OCI-LY1 (cell line): ENCODE results near the gene RTL10.
A peak's percentile ranks its signal among the peaks of the same experiment; 100 is the strongest.

Experiments
- H2AFZ ChIP-seq: fragments of 200-600 bp; sonication (generic), shearing (Covaris generic); 2 replicates; pipeline ENCODE4 v1.6.0; 2014; ENCODE audit warnings: antibody characterized with exemption, mild to moderate bottlenecking, low read length
- H3F3A ChIP-seq: fragments of 200-600 bp; sonication (generic), shearing (Covaris generic); 2 replicates; pipeline ENCODE4 v1.6.0; 2014; ENCODE audit warnings: mild to moderate bottlenecking, antibody characterized with exemption, low read length, moderate library complexity; ENCODE audit not compliant: insufficient read depth
- H3K27ac ChIP-seq: fragments of 200-600 bp; sonication (generic); 2 replicates; pipeline ENCODE4 v1.5.1; 2014; ENCODE audit warnings: low read length, mixed run types, mild to moderate bottlenecking, low read depth; ENCODE audit not compliant: poor library complexity, severe bottlenecking
- H3K27me3 ChIP-seq: fragments of 200-600 bp; sonication (generic); 2 replicates; pipeline ENCODE4 v1.6.0; 2014; ENCODE audit warnings: antibody characterized with exemption, mild to moderate bottlenecking, low read length, moderate library complexity; ENCODE audit not compliant: insufficient read depth
- H3K36me3 ChIP-seq: fragments of 200-600 bp; sonication (generic); 2 replicates; pipeline ENCODE4 v1.6.1; 2014; ENCODE audit warnings: mild to moderate bottlenecking, antibody characterized with exemption, low read length, moderate library complexity, mixed read lengths; ENCODE audit not compliant: insufficient read depth
- H3K4me1 ChIP-seq: fragments of 200-600 bp; sonication (generic); 2 replicates; pipeline ENCODE4 v1.5.1; 2014; ENCODE audit warnings: mild to moderate bottlenecking, low read length, moderate library complexity; ENCODE audit not compliant: insufficient read depth, severe bottlenecking
- H3K4me2 ChIP-seq: fragments of 200-600 bp; sonication (generic), shearing (Covaris generic); 2 replicates; pipeline ENCODE4 v1.6.1; 2014; ENCODE audit warnings: low read length
- H3K4me3 ChIP-seq: fragments of 200-600 bp; sonication (generic); 2 replicates; pipeline ENCODE4 v1.5.1; 2014; ENCODE audit warnings: low read length, low read depth, mild to moderate bottlenecking, mixed read lengths; ENCODE audit not compliant: poor library complexity, severe bottlenecking
- H3K79me2 ChIP-seq: fragments of 200-600 bp; shearing (Covaris generic); 2 replicates; pipeline ENCODE4 v1.6.1; 2016; ENCODE audit warnings: mixed run types, low read length, mixed read lengths; ENCODE audit not compliant: insufficient read depth
- H3K9ac ChIP-seq: fragments of 200-600 bp; sonication (generic), shearing (Covaris generic); 2 replicates; pipeline ENCODE4 v1.6.1; 2014; ENCODE audit warnings: mild to moderate bottlenecking, low read length, mixed read lengths
- H3K9me2 ChIP-seq: fragments of 200-600 bp; sonication (generic), shearing (Covaris generic); 2 replicates; pipeline ENCODE4 v1.6.1; 2014; ENCODE audit warnings: low read depth, mild to moderate bottlenecking, low read length, mixed read lengths
- H3K9me3 ChIP-seq: fragments of 200-600 bp; shearing (Covaris generic); 2 replicates; pipeline ENCODE4 v1.6.1; 2014; ENCODE audit warnings: low read length, mixed read lengths
- H4K20me1 ChIP-seq: fragments of 200-600 bp; sonication (generic), shearing (Covaris generic); 2 replicates; pipeline ENCODE4 v1.6.0; 2016; ENCODE audit warnings: mild to moderate bottlenecking, low read length; ENCODE audit not compliant: insufficient read depth
- EZH2 ChIP-seq: fragments of 200-600 bp; sonication (generic), shearing (Covaris generic); IDR thresholded peaks from 2 replicates; pipeline ENCODE4 v1.8.0; 2017; ENCODE audit warnings: borderline replicate concordance, mixed run types, mild to moderate bottlenecking, antibody characterized with exemption, low read length, moderate library complexity, mixed read lengths
- TF ChIP-seq, protein P1 (sequence below): fragments of 200-600 bp; sonication (generic), shearing (Covaris generic); IDR thresholded peaks from 2 replicates; pipeline ENCODE4 v1.5.1; 2017; ENCODE audit warnings: mild to moderate bottlenecking, antibody characterized with exemption, low read length, moderate library complexity, mixed read lengths

The RTL10 gene

DNA sequence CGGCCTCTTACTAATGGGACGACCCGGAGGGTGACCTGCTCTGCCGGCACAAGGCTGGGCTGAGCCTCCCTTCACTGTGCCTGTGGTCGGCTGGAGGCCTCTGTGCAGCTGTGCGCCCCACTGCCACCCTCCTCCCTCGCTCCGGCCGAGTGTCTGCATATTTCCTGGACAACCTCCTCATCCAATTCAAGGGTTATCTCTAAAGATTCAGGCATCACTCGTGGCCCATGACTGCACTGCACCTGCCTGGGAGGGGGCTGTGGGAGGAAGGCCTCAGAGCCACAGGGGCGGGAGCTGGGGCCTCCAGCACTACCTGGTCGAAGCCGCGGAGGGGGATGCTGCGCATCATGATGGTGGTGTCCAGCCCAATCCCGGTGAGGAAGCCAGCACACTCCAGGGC, 43.1 kb upstream of the RTL10 start:
- Histone ChIP-seq H3F3A (no peaks in the 10 kb centered on the region), H3K9ac (no peak overlapping the region), H3K4me1 (peaks cover 38% of the 10 kb centered on the region), H3K9me2 (no peaks in the 10 kb centered on the region), H3K79me2 (no peaks in the 10 kb centered on the region), H3K36me3 (no peaks in the 10 kb centered on the region), H3K27ac (no peak overlapping the region), H3K4me2 (no peak overlapping the region), H3K4me3 (no peak overlapping the region), H3K27me3 (no peaks in the 10 kb centered on the region), H4K20me1 (no peaks in the 10 kb centered on the region), H2AFZ (no peak overlapping the region), H3K9me3 (no peaks in the 10 kb centered on the region)
- TF ChIP-seq EZH2: no peak
- TF ChIP-seq, protein P1, sequence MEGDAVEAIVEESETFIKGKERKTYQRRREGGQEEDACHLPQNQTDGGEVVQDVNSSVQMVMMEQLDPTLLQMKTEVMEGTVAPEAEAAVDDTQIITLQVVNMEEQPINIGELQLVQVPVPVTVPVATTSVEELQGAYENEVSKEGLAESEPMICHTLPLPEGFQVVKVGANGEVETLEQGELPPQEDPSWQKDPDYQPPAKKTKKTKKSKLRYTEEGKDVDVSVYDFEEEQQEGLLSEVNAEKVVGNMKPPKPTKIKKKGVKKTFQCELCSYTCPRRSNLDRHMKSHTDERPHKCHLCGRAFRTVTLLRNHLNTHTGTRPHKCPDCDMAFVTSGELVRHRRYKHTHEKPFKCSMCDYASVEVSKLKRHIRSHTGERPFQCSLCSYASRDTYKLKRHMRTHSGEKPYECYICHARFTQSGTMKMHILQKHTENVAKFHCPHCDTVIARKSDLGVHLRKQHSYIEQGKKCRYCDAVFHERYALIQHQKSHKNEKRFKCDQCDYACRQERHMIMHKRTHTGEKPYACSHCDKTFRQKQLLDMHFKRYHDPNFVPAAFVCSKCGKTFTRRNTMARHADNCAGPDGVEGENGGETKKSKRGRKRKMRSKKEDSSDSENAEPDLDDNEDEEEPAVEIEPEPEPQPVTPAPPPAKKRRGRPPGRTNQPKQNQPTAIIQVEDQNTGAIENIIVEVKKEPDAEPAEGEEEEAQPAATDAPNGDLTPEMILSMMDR: no peak

DNA sequence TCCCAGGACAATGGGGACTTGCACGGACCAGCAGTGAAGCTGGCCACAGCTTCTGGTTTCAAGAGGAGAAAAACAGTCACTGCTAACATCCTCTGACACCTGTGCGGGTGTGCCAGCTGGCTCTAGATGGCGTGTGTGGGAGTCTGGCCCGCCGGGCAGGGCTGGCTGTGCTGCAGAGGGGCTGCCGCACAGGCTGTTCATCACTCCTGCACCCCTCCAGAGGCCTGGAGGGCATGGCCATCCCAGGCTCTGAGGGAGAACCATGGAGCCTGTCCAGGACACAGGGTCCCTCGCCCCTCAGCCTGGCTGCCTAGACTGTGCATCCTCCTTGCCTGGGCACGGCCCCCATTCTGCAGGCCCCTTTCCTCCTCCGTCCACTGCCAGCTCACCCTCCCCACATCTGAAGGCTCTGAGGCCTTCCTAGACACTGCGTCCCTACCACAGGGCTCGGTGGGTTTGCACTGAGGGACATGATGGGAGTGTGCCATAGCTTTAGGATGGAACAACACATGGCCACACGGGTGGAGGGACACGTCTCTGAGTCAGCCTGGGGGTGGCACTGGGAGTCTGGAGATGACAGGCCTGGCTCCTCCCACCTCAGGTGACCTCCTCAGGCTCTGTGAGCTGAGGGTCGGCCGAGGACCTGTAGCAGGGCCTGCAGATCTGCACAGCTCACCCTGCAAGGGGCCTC, 42.1 kb upstream of the RTL10 start:
- peak overlapping the region; percentile 92 for H3K27ac ChIP-seq
- H3K27me3 ChIP-seq: no peaks in the 10 kb centered on the region
- H3K4me2 ChIP-seq: peak overlapping the region; percentile 47; the same call in 1 of the 2 replicates
- no peaks in the 10 kb centered on the region for H3F3A ChIP-seq
- H3K4me3 ChIP-seq: no peak overlapping the region
- no peaks in the 10 kb centered on the region for H3K9me2 ChIP-seq
- peak overlapping the region; percentile 54; the same call in 1 of the 2 replicates for H3K9ac ChIP-seq
- H2AFZ ChIP-seq: no peak overlapping the region
- no peaks in the 10 kb centered on the region for H4K20me1 ChIP-seq
- H3K9me3 ChIP-seq: no peaks in the 10 kb centered on the region
- H3K36me3 ChIP-seq: no peaks in the 10 kb centered on the region
- no peaks in the 10 kb centered on the region for H3K79me2 ChIP-seq
- TF ChIP-seq EZH2: no peak
- TF ChIP-seq, protein P1: peak; percentile 45; the same call in 1 of the 2 replicates
- peaks cover 47% of the 10 kb centered on the region for H3K4me1 ChIP-seq

DNA sequence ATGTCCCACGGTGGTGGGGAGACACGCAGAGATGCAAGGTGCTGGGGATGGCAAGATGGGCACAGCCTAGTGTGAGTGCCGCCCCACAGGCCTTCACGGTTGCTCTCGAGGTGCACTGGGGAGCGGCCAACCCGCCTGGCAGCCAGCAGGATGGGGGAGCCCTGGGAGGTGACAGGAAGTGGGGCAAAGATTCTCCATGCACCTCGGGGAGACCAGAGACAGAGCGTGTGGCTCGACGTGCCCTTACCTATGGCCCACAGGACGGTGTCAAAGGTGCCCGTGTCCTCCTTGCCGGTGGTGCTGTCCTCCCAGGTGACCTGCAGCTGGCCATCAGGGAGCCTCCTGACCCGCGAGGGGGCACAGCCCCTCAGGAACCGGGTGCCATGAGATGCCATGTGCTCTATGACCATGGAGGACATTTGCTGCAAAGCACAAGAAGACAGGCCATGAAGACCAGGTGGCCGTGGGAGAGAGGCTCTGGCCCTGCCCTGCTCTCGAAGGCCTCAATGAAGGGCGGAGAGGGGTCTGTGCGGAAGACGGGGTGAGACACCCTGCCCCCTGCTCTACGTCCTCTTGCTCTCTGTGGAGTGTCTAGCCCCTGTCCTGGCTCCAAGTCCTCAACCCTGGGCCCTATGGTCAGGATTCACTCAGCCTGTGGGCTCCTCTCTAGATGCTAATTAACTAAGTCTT, 40.6 kb upstream of the RTL10 start:
- Histone ChIP-seq H2AFZ (no peak overlapping the region), H3K4me3 (no peak overlapping the region), H3K9me3 (no peaks in the 10 kb centered on the region), H3K4me2 (no peak overlapping the region), H3K9me2 (no peaks in the 10 kb centered on the region), H3K36me3 (no peaks in the 10 kb centered on the region), H3K4me1 (peaks cover 62% of the 10 kb centered on the region), H3K79me2 (no peaks in the 10 kb centered on the region), H3K27ac (peak overlapping the region; percentile 92), H3F3A (no peaks in the 10 kb centered on the region), H3K9ac (no peak overlapping the region), H3K27me3 (no peaks in the 10 kb centered on the region), H4K20me1 (no peaks in the 10 kb centered on the region)
- no peak for TF ChIP-seq EZH2
- TF ChIP-seq, protein P1: no peak
